HG03135 (cell line): ENCODE results near the gene MYO18A.

ENCODE experiments used
- ATAC-seq: cut with Tn5 transposase; IDR thresholded peaks from one replicate; pipeline ENCODE4 v1.9.1; 2021; ENCODE audit warnings: mild to moderate bottlenecking, moderate library complexity; ENCODE audit not compliant: unreplicated experiment

MYO18A gene

GRCh38 chr17:29168079-29168758 is 12.0 kb downstream of the MYO18A start:
- no peak for ATAC-seq

GRCh38 chr17:29167393-29168078 is 12.7 kb downstream of the MYO18A start:
- no peak for ATAC-seq

- ATAC-seq = no peak
These were observed 13.7 kb downstream of the MYO18A start for GRCh38 chr17:29166507-29166887.

- no peak for ATAC-seq
These were observed 14.2 kb downstream of the MYO18A start for GRCh38 chr17:29165800-29166506.

- no peak for ATAC-seq
These were observed 14.9 kb downstream of the MYO18A start for GRCh38 chr17:29165261-29165660.

GRCh38 chr17:29163563-29163962 is 16.6 kb downstream of the MYO18A start:
- ATAC-seq = no peak

GRCh38 chr17:29162909-29163341 is 17.3 kb downstream of the MYO18A start:
- no peak for ATAC-seq

GRCh38 chr17:29162082-29162908 is 17.9 kb downstream of the MYO18A start:
- no peak for ATAC-seq

GRCh38 chr17:29160253-29160652 is 19.9 kb downstream of the MYO18A start:
- ATAC-seq = no peak

GRCh38 chr17:29159306-29159860 is 20.8 kb downstream of the MYO18A start:
- ATAC-seq = no peak

GRCh38 chr17:29158488-29159275 is 21.5 kb downstream of the MYO18A start:
- no peak for ATAC-seq

- ATAC-seq = no peak
These were observed 22.1 kb downstream of the MYO18A start for GRCh38 chr17:29158096-29158487.

- no peak for ATAC-seq
These were observed 22.9 kb downstream of the MYO18A start for GRCh38 chr17:29157310-29157709.

GRCh38 chr17:29156781-29157180 is 23.4 kb downstream of the MYO18A start:
- ATAC-seq = no peak

- no peak for ATAC-seq
These were observed 24.2 kb downstream of the MYO18A start for GRCh38 chr17:29155966-29156338.

- no peak for ATAC-seq
These were observed 24.8 kb downstream of the MYO18A start for GRCh38 chr17:29155227-29155965.

- no peak for ATAC-seq
These were observed 25.5 kb downstream of the MYO18A start for GRCh38 chr17:29154516-29155226.

GRCh38 chr17:29151567-29151966 is 28.6 kb downstream of the MYO18A start:
- no peak for ATAC-seq

GRCh38 chr17:29150161-29150560 is 30.0 kb downstream of the MYO18A start:
- no peak for ATAC-seq
